Hepatocyte (in vitro differentiated cells): ENCODE data around the gene ZNF407. TPM values are rescaled to one million over a fixed set of nuclear protein-coding genes. Genes with fewer than 3 reads are reported as not detected.
"Not testable (repeated sequence)": the region's sequence is repeated elsewhere in the genome, so short reads cannot be mapped to it uniquely, and the experiment has no call there.

Experiments used
- DNase-seq: peaks from one replicate; pipeline ENCODE4 v3.0.0-alpha.2; 2016; ENCODE audit warnings: low spot score
- H2AFZ ChIP-seq: fragments of 200-600 bp; sonication (generic); 2 replicates; pipeline ENCODE4 v1.6.0; 2016; ENCODE audit warnings: antibody characterized with exemption, mild to moderate bottlenecking
- H3K27ac ChIP-seq: fragments of 200-600 bp; sonication (generic); 2 replicates; pipeline ENCODE4 v1.5.1; 2016; ENCODE audit warnings: mild to moderate bottlenecking
- H3K27me3 ChIP-seq: fragments of 200-600 bp; sonication (generic); 2 replicates; pipeline ENCODE4 v1.6.1; 2016
- H3K36me3 ChIP-seq: fragments of 200-600 bp; sonication (generic); replicated peaks from 2 replicates; pipeline ENCODE4 v1.5.1; 2016; ENCODE audit warnings: low read depth; ENCODE audit not compliant: insufficient read depth
- H3K4me1 ChIP-seq: fragments of 200-600 bp; sonication (generic); 2 replicates; pipeline ENCODE4 v1.5.1; 2016; ENCODE audit warnings: mild to moderate bottlenecking, moderate library complexity; ENCODE audit not compliant: insufficient read depth
- H3K4me2 ChIP-seq: fragments of 200-600 bp; sonication (generic); 2 replicates; pipeline ENCODE4 v1.6.0; 2016
- H3K4me3 ChIP-seq: fragments of 200-600 bp; sonication (generic); 2 replicates; pipeline ENCODE4 v1.5.1; 2016; ENCODE audit warnings: mild to moderate bottlenecking
- H3K79me2 ChIP-seq: fragments of 200-600 bp; sonication (generic); 2 replicates; pipeline ENCODE4 v1.6.0; 2017; ENCODE audit warnings: mild to moderate bottlenecking
- H3K9me2 ChIP-seq: fragments of 200-600 bp; sonication (generic); replicated peaks from 2 replicates; pipeline ENCODE4 v1.6.0; 2017; ENCODE audit warnings: mild to moderate bottlenecking; ENCODE audit not compliant: insufficient read depth
- H3K9me3 ChIP-seq: fragments of 200-600 bp; sonication (generic); 2 replicates; pipeline ENCODE4 v1.5.1; 2016; ENCODE audit warnings: low read depth, mild to moderate bottlenecking
- H4K20me1 ChIP-seq: fragments of 200-600 bp; sonication (generic); 2 replicates; pipeline ENCODE4 v1.6.0; 2016; ENCODE audit warnings: mild to moderate bottlenecking; ENCODE audit not compliant: insufficient read depth, poor library complexity, severe bottlenecking
- EZH2 ChIP-seq: fragments of 200-600 bp; sonication (generic); IDR thresholded peaks from 2 replicates; pipeline ENCODE4 v1.6.1; 2016; ENCODE audit warnings: antibody characterized with exemption, mild to moderate bottlenecking, borderline replicate concordance
- EZH2phosphoT487 ChIP-seq: fragments of 200-600 bp; sonication (generic); IDR thresholded peaks from one replicate; pipeline ENCODE4 v1.6.1; 2018; ENCODE audit warnings: antibody characterized with exemption, mild to moderate bottlenecking, low read depth, moderate library complexity; ENCODE audit not compliant: unreplicated experiment, severe bottlenecking
- WGBS: methylation state at CpG from one replicate; pipeline ENCODE4 v1.1.6; 2016; ENCODE audit warnings: low lambda C conversion rate; ENCODE audit errors: missing lambda C conversion rate; 5-methylcytosine and 5-hydroxymethylcytosine counted together
- polyA plus RNA-seq: library from polyadenylated mRNA; unstranded; fragments of >200 nt; fragmentation: Nextera tagmentation; extraction: Ambion mirVana; gene quantifications from 2 replicates; pipeline ENCODE4 v1.2.1, GENCODE V29; 2016
- total RNA-seq: library from RNA; depleted of rRNA; stranded (reverse); fragments of >200 nt; gene quantifications from 2 replicates; pipeline ENCODE4 v1.2.3, GENCODE V29; 2014
- TF ChIP-seq, protein P1 (sequence below): fragments of 200-600 bp; sonication (generic); IDR thresholded peaks from 2 replicates; pipeline ENCODE4 v1.5.1; 2016; ENCODE audit warnings: antibody characterized with exemption, mild to moderate bottlenecking; ENCODE audit not compliant: poor library complexity

ZNF407 gene
- total and polyA plus RNA-seq, 2 experiments from 2014 or later, result 3.2 to 12.4 TPM

GRCh38 chr18:74562131-74562730 is 35.4 kb upstream of the ZNF407 start:
- TF ChIP-seq EZH2 (no peak), EZH2phosphoT487 (no peak)
- TF ChIP-seq, protein P1, sequence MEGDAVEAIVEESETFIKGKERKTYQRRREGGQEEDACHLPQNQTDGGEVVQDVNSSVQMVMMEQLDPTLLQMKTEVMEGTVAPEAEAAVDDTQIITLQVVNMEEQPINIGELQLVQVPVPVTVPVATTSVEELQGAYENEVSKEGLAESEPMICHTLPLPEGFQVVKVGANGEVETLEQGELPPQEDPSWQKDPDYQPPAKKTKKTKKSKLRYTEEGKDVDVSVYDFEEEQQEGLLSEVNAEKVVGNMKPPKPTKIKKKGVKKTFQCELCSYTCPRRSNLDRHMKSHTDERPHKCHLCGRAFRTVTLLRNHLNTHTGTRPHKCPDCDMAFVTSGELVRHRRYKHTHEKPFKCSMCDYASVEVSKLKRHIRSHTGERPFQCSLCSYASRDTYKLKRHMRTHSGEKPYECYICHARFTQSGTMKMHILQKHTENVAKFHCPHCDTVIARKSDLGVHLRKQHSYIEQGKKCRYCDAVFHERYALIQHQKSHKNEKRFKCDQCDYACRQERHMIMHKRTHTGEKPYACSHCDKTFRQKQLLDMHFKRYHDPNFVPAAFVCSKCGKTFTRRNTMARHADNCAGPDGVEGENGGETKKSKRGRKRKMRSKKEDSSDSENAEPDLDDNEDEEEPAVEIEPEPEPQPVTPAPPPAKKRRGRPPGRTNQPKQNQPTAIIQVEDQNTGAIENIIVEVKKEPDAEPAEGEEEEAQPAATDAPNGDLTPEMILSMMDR, result no peak
- H3K79me2 ChIP-seq, result no peaks in the 10 kb centered on the region
- DNase-seq, result no peak
- H4K20me1 ChIP-seq, result no peaks in the 10 kb centered on the region
- H3K4me3 ChIP-seq, result no peak overlapping the region
- H3K27ac ChIP-seq, result no peak overlapping the region
- no peak overlapping the region for H3K4me2 ChIP-seq
- no peak overlapping the region for H2AFZ ChIP-seq
- H3K9me2 ChIP-seq, result no peaks in the 10 kb centered on the region
- H3K9me3 ChIP-seq, result no peaks in the 10 kb centered on the region
- 46% methylated on average over 4 of the region's 4 CpGs for WGBS
- no peaks in the 10 kb centered on the region for H3K36me3 ChIP-seq
- H3K27me3 ChIP-seq, result no peaks in the 10 kb centered on the region
- H3K4me1 ChIP-seq, result peaks cover 24% of the 10 kb centered on the region

- Histone ChIP-seq H3K27ac (no peak overlapping the region), H3K27me3 (no peaks in the 10 kb centered on the region), H2AFZ (no peak overlapping the region), H3K4me3 (no peak overlapping the region), H3K4me2 (no peak overlapping the region), H3K36me3 (no peaks in the 10 kb centered on the region), H4K20me1 (no peaks in the 10 kb centered on the region), H3K79me2 (no peaks in the 10 kb centered on the region), H3K9me3 (no peaks in the 10 kb centered on the region), H3K4me1 (peaks cover 24% of the 10 kb centered on the region), H3K9me2 (no peaks in the 10 kb centered on the region)
- no peak for DNase-seq
- 71% methylated on average over 4 of the region's 4 CpGs for WGBS
- TF ChIP-seq, protein P1, result no peak
- no peak for TF ChIP-seq EZH2phosphoT487
- TF ChIP-seq EZH2, result no peak
These were observed 34.9 kb upstream of the ZNF407 start for GRCh38 chr18:74562775-74563174.

DNA sequence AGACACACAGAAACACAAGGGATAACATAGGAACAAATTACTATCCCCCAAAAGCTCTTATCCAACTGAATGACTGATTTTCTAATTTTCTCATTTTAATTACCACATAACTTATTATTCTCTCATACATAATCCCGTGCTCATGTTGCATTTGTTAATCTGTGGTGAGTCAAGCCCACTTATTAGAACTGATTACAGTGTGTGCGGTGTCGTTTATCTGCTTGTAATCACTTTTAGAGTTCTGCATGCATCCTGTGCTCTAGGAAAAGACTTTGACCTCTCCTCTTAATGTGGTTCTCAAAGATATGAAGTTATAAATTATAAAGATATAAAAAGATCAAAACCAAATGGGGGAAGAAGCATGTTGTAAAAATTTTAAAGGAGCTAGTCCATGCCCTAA is 33.7 kb upstream of the ZNF407 start:
- no peak for DNase-seq
- Histone ChIP-seq H3K4me1 (peaks cover 24% of the 10 kb centered on the region), H4K20me1 (no peaks in the 10 kb centered on the region), H3K9me3 (no peaks in the 10 kb centered on the region), H3K9me2 (no peaks in the 10 kb centered on the region), H3K27ac (peak overlapping the region; percentile 2), H3K27me3 (no peaks in the 10 kb centered on the region), H3K4me2 (no peak overlapping the region), H3K79me2 (no peaks in the 10 kb centered on the region), H2AFZ (no peak overlapping the region), H3K36me3 (no peaks in the 10 kb centered on the region), H3K4me3 (no peak overlapping the region)
- WGBS, result 29% methylated on average over 3 of the region's 3 CpGs
- TF ChIP-seq EZH2 (no peak), EZH2phosphoT487 (no peak)
- TF ChIP-seq, protein P1, result no peak

- not testable (repeated sequence) for DNase-seq, H3K36me3 ChIP-seq
- H3K27ac ChIP-seq, result peak overlapping the region; percentile 2
These were observed 32.5 kb upstream of the ZNF407 start for GRCh38 chr18:74565164-74565563.

DNA sequence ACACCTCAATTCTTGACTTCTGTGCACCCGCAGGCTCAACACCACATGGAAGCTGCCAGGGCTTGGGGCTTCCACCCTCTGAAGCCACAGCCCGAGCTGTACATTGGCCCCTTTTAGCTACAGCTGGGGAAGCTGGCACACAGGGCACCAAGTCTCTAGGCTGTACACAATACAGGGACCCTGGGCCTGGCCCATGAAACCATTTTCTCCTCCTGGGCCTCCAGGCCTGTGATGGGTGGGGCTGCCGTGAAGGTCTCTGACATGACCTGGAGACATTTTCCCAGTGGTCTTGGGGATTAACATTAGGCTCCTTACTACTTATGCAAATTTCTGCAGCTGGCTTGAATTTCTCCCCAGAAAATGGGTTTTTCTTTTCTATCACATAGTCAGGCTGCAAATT is 31.7 kb upstream of the ZNF407 start:
- H3K27me3 ChIP-seq, H2AFZ ChIP-seq, H3K9me3 ChIP-seq, H3K36me3 ChIP-seq, H3K27ac ChIP-seq, H3K9me2 ChIP-seq, H3K79me2 ChIP-seq, H3K4me3 ChIP-seq, H3K4me2 ChIP-seq, H4K20me1 ChIP-seq, DNase-seq: not testable (repeated sequence)
- peaks cover 24% of the 10 kb centered on the region for H3K4me1 ChIP-seq
- 79% methylated on average over 3 of the region's 3 CpGs for WGBS

More at GRCh38 chr18:74565164-74565563, 32.5 kb upstream of the ZNF407 start:
- Histone ChIP-seq H3K4me1 (peaks cover 24% of the 10 kb centered on the region), H3K4me2 (peak overlapping the region; percentile 16)
- not testable (repeated sequence) for H3K79me2 ChIP-seq, H3K27me3 ChIP-seq, H3K9me3 ChIP-seq, H3K4me3 ChIP-seq, H2AFZ ChIP-seq, H3K9me2 ChIP-seq, H4K20me1 ChIP-seq
- WGBS, result 100% methylated on average over 1 of the region's 1 CpG
